Right cardiac atrium (tissue), 5 donors: ENCODE results near the gene NR2E1. TPM values are rescaled to one million over a fixed set of nuclear protein-coding genes. Genes with fewer than 3 reads are reported as not detected.
A peak's percentile ranks its signal among the peaks of the same experiment; 100 is the strongest.

Source experiments
- ATAC-seq, 2 donors: fragments of 200-7000 bp; cut with Tn5 transposase; one replicate each; pipeline versions ENCODE4 v1.8.0 to v1.9.1; 2020; ENCODE audit warnings: moderate library complexity in 2 of 2, mild to moderate bottlenecking in 1 of 2
- DNase-seq, 3 donors: peaks; one replicate each; pipeline ENCODE4 v3.0.0-alpha.2; 2020
- H3K27ac ChIP-seq: one replicate; pipeline ENCODE4 v1.5.1; 2013; ENCODE audit warnings: mild to moderate bottlenecking, low read length, control low read depth, moderate library complexity
- H3K27me3 ChIP-seq: one replicate; pipeline ENCODE4 v1.6.1; 2013; ENCODE audit not compliant: control insufficient read depth, insufficient read depth
- H3K4me1 ChIP-seq: one replicate; pipeline ENCODE4 v1.6.1; 2013; ENCODE audit warnings: low read length; ENCODE audit not compliant: control insufficient read depth, insufficient read depth
- H3K4me3 ChIP-seq: one replicate; pipeline ENCODE4 v1.5.1; 2013; ENCODE audit warnings: low read length, control low read depth
- H3K9me3 ChIP-seq: one replicate; pipeline ENCODE4 v1.6.1; 2013; ENCODE audit warnings: low read length; ENCODE audit not compliant: control insufficient read depth
- WGBS: extraction: QIAGEN DNeasy Blood & Tissue Kit; methylation state at CpG from one replicate; pipeline ENCODE4 v1.1.7; 2013; 5-methylcytosine and 5-hydroxymethylcytosine counted together
- intact Hi-C, 4 donors: fragments of 100-400 bp; cut with DNase I; formaldehyde crosslinking; loops; one replicate each; pipeline versions ENCODE4 v1.11.0 to v1.14.0; 2022 to 2023
- polyA plus RNA-seq: library from polyadenylated mRNA; stranded (reverse); fragments of 200-250 nt; gene quantifications from one replicate; pipeline ENCODE4 v1.2.3, GENCODE V29; 2013
- total RNA-seq, 4 donors: library from RNA; stranded (reverse); fragmentation: NEBNext Ultra II Directional; extraction: Animal tissue kit (Norgen Biotek cat#: 25700); gene quantifications; one replicate each; pipeline ENCODE4 v1.2.1, GENCODE V29; 2021
- donor health status: healthy with polysubstance abuse.
- donor health status: DM: no; HTN: yes; CAD: no.
- donor health status: DM: no; HTN: no; CAD: no.
- donor health status: DM: no; HTN: yes; CAD: no; lungs with severe emphysema.
- donor health status: DM: yes; HTN: yes; CAD: no.

Gene NR2E1
- total and polyA plus RNA-seq, 5 donors: not detected

GRCh38 chr6:108167449-108168089, 1.7 kb downstream of the NR2E1 start:
- Histone ChIP-seq H3K9me3 (no peaks in the 10 kb centered on the region), H3K4me1 (peaks cover 4% of the 10 kb centered on the region), H3K27me3 (no peaks in the 10 kb centered on the region), H3K27ac (no peak overlapping the region), H3K4me3 (peak overlapping the region; percentile 33)
- ATAC-seq: no peak
- DNase-seq: peak in 1 of 3 donors; percentile 53
- intact Hi-C loops: no loop called here
- 33% methylated on average over 35 of the region's 35 CpGs for WGBS

DNA sequence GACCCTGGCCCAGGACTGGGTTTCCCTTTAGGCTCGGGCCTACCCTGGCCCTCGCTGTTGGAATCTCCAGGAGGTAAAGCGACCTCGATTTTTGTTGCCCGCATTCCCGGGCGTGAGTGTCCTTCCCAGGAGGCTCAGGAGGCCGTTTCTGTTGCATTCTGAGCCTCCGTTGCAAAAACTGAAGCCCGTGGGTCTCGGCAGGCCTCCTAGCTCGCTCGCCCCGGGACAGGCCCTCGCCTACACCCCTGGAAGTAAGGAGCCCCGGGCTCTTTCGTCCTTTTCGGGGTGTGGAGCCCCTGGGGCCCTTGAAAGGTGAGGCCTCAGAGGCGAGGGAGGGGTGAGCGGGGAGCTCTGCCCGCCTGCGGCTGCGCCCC, 2.3 kb downstream of the NR2E1 start:
- Histone ChIP-seq H3K4me3 (peak overlapping the region; percentile 33), H3K4me1 (peaks cover 4% of the 10 kb centered on the region), H3K27ac (no peak overlapping the region), H3K9me3 (no peaks in the 10 kb centered on the region), H3K27me3 (no peaks in the 10 kb centered on the region)
- intact Hi-C loops: no loop called here
- WGBS: 24% methylated on average over 23 of the region's 23 CpGs
- ATAC-seq: no peak
- no peak for DNase-seq

GRCh38 chr6:108168501-108169463, 3.0 kb downstream of the NR2E1 start:
- Histone ChIP-seq H3K4me1 (peaks cover 4% of the 10 kb centered on the region), H3K9me3 (no peaks in the 10 kb centered on the region), H3K27me3 (no peaks in the 10 kb centered on the region), H3K4me3 (peak overlapping the region; percentile 33), H3K27ac (no peak overlapping the region)
- DNase-seq (peak in 2 of 3 donors; percentile 61 to 68), ATAC-seq (peak; percentile 43 to 60)
- WGBS: 3% methylated on average over 63 of the region's 63 CpGs
- intact Hi-C loops: no loop called here

GRCh38 chr6:108169464-108170331, 3.9 kb downstream of the NR2E1 start:
- Histone ChIP-seq H3K27ac (no peak overlapping the region), H3K9me3 (no peaks in the 10 kb centered on the region), H3K4me1 (peaks cover 4% of the 10 kb centered on the region), H3K4me3 (no peak overlapping the region), H3K27me3 (no peaks in the 10 kb centered on the region)
- 7% methylated on average over 55 of the region's 55 CpGs for WGBS
- DNase-seq (peak in 1 of 3 donors; percentile 50), ATAC-seq (peak in 1 of 2 donors; percentile 22)
- intact Hi-C loops: no loop called here

DNA sequence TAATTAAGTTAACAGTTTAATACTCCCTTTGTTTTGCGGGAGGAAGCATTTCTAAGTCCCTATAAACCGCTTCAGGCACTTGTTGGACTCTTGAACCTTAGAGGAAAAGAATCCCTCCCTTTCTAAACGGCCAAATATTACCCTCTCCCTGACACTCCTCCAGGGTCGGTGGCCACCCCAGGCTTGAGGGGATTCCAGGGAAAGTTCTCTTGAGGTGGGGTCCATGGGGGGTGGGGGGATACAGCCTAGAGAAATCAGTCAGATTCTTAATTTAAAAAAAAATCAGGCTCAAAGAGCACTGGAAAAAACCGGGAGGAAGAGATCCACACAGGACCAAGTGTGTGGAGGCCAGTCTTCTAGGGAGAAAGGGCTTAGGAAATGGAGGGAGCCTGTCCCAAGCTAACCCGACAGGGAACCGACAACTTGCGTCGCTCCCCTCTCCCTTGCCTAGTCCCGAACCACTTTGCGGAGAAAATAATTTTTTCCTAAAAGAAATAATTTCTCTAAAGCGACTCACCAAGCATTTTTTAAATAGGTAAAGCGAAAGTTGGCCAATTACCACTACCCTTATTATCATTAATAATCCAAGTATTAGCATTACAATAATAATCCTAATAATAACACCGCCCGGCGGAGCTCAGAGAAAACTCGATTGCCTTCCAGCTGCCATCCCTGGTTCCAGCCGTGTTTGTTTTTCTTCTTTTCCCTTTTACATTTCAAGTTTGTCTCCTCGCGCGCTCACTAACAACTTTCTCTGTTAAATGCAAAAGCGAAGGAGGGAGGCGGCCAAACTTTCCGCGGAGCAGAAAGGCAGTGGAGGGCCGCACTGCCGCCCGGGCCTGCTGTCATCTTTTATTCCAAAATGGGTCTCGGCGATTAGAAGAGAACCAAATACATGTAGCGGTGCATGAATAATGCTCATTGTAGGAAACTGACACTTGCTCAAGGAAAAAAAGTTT, 4.8 kb downstream of the NR2E1 start:
- DNase-seq (no peak), ATAC-seq (no peak)
- H3K4me3 ChIP-seq: no peak overlapping the region
- no peaks in the 10 kb centered on the region for H3K9me3 ChIP-seq
- no peaks in the 10 kb centered on the region for H3K27me3 ChIP-seq
- WGBS: 14% methylated on average over 31 of the region's 31 CpGs
- no peak overlapping the region for H3K27ac ChIP-seq
- intact Hi-C loops: no loop called here
- peaks cover 2% of the 10 kb centered on the region for H3K4me1 ChIP-seq

DNA sequence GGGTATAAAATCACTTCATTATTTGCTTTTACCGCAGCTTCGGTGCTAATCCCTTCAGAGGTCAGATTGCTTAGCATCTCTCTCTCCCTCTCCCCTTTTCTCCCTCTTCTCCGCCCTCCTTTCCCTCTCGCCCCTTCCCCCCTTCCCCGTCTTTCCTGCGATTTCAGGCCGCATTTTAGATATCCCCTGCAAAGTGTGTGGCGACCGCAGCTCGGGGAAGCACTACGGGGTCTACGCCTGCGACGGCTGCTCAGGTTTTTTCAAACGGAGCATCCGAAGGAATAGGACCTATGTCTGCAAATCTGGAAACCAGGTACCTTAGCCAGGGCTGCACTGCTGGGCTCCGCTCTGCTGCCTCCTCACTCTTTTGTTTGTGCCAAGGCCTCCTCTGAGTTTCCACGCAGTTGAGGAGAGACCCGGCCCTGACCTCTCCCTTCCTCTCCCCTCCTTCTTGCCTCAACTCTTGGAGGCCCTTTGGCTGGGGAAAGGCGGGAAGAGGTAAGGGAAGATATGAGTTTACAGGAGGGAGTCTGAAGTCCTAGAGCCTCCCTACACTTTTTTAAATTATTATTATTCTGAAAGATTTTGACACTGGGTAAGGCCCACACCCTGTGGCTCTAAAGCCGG, 5.6 kb downstream of the NR2E1 start:
- no peaks in the 10 kb centered on the region for H3K27me3 ChIP-seq
- ATAC-seq (no peak), DNase-seq (no peak)
- H3K27ac ChIP-seq: no peak overlapping the region
- no peaks in the 10 kb centered on the region for H3K9me3 ChIP-seq
- intact Hi-C loops: no loop called here
- no peak overlapping the region for H3K4me3 ChIP-seq
- no peaks in the 10 kb centered on the region for H3K4me1 ChIP-seq
- 29% methylated on average over 21 of the region's 21 CpGs for WGBS

GRCh38 chr6:108171918-108172516, 6.2 kb downstream of the NR2E1 start:
- Histone ChIP-seq H3K27ac (no peak overlapping the region), H3K9me3 (no peaks in the 10 kb centered on the region), H3K27me3 (no peaks in the 10 kb centered on the region), H3K4me3 (no peak overlapping the region), H3K4me1 (no peaks in the 10 kb centered on the region)
- DNase-seq (no peak), ATAC-seq (no peak)
- intact Hi-C loops: no loop called here
- WGBS: 46% methylated on average over 3 of the region's 3 CpGs

- 8% methylated on average over 43 of the region's 43 CpGs for WGBS
- intact Hi-C loops: no loop called here
Measured at GRCh38 chr6:108174371-108175175, 8.8 kb downstream of the NR2E1 start.

GRCh38 chr6:108175176-108175591, 9.4 kb downstream of the NR2E1 start:
- Histone ChIP-seq H3K27me3 (peaks cover 3% of the 10 kb centered on the region), H3K4me3 (no peak overlapping the region), H3K4me1 (no peaks in the 10 kb centered on the region), H3K27ac (no peak overlapping the region), H3K9me3 (no peaks in the 10 kb centered on the region)
- intact Hi-C loops: no loop called here
- 9% methylated on average over 22 of the region's 22 CpGs for WGBS
- DNase-seq (no peak), ATAC-seq (no peak)

More at GRCh38 chr6:108174371-108175175, 8.8 kb downstream of the NR2E1 start:
- no peak overlapping the region for H3K27ac ChIP-seq
- H3K4me1 ChIP-seq: no peaks in the 10 kb centered on the region
- H3K9me3 ChIP-seq: no peaks in the 10 kb centered on the region
- H3K27me3 ChIP-seq: peaks cover 3% of the 10 kb centered on the region
- peak overlapping the region; percentile 16 for H3K4me3 ChIP-seq
- DNase-seq (peak in 2 of 3 donors; percentile 73 to 77), ATAC-seq (peak; percentile 39 to 49)
